Measurements from ENCODE around the gene CLIC1.

DNA sequence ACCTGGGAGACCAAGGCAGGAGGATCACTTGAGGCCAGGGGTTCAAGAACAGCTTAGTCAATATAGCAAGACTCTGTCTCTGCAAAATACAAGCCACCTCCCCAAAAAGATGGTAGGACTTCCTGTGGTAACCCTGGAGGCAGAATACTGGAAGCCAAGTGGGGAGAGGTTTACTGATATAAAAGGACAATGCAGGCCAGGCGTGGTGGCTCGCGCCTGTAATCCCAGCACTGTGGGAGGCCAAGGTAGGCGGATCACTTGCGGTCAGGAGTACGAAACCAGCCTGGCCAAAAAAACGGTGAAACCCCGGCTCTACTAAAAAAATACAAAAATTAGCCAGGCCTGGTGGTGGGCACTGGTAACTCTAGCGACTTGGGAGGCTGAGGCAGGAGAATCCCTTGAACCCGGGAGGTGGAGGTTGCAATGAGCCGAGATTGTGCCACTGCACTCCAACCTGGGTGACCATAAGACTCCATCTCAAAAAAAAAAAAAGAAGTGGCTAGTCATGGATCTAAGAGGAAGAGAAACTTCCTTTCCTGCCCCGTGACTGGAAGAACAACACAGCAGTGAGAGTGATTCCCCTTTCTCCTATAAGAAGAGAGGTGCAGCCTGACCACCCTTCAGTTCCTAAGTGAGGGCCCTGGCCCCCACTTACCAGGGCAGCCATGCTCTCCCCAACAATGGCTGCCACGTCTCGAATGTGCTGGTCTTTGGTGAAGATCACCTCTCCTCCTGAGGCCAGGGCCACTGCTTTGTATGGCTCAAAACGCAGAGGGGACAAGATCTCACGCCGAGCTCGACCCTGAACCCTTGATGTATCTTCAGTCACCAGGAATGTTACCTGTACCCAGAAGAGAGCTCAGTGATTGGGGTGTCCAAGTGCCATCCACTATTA, 32.3 kb upstream of the CLIC1 start:
- no peak for TF ChIP-seq CTCF (IDR thresholded peaks at IDR 0.05)
- no peak for TF ChIP-seq POLR2AphosphoS5 (IDR thresholded peaks at IDR 0.05)
